Lung microvascular endothelial cell (primary cell): ENCODE results near the gene SLC25A47. TPM values are rescaled to one million over a fixed set of nuclear protein-coding genes. Genes with fewer than 3 reads are reported as not detected.
A peak's percentile ranks its signal among the peaks of the same experiment; 100 is the strongest.
"Not testable (repeated sequence)": the region's sequence is repeated elsewhere in the genome, so short reads cannot be mapped to it uniquely, and the experiment has no call there.

Experiments
- DNase-seq, 2 donors: peaks; one replicate each; pipeline versions ENCODE4 v3.0.0 to v3.0.0-alpha.2; 2010; ENCODE audit warnings: low read depth in 2 of 2
- total RNA-seq: library from RNA; depleted of rRNA; stranded (reverse); fragments of >200 nt; gene quantifications from 2 replicates; pipeline ENCODE4 v1.2.1, GENCODE V29; 2014

SLC25A47 gene
- total RNA-seq, 1 donor from 2014 or later, result under 0.01 TPM

- DNase-seq, result no peak
Observed at GRCh38 chr14:100289916-100290606, 33.1 kb upstream of the SLC25A47 start.

- DNase-seq, result no peak
Observed at GRCh38 chr14:100290607-100291304, 32.4 kb upstream of the SLC25A47 start.

GRCh38 chr14:100291305-100292075, 31.6 kb upstream of the SLC25A47 start:
- no peak for DNase-seq

- DNase-seq, result no peak
Observed at GRCh38 chr14:100292301-100292775, 30.8 kb upstream of the SLC25A47 start.

- DNase-seq, result no peak
Observed at GRCh38 chr14:100292776-100293461, 30.2 kb upstream of the SLC25A47 start.

GRCh38 chr14:100293497-100294212, 29.5 kb upstream of the SLC25A47 start:
- no peak for DNase-seq

- no peak for DNase-seq
Observed at GRCh38 chr14:100294213-100294962, 28.8 kb upstream of the SLC25A47 start.

GRCh38 chr14:100294963-100295330, 28.2 kb upstream of the SLC25A47 start:
- DNase-seq, result no peak

- DNase-seq, result no peak
Observed at GRCh38 chr14:100295376-100296105, 27.6 kb upstream of the SLC25A47 start.

- DNase-seq, result no peak
Observed at GRCh38 chr14:100296106-100296651, 27.0 kb upstream of the SLC25A47 start.

GRCh38 chr14:100296729-100297128, 26.4 kb upstream of the SLC25A47 start:
- not testable (repeated sequence) for DNase-seq

GRCh38 chr14:100297320-100298300, 25.5 kb upstream of the SLC25A47 start:
- DNase-seq, result peak; percentile 69 to 88

- no peak for DNase-seq
Observed at GRCh38 chr14:100298551-100299237, 24.4 kb upstream of the SLC25A47 start.

GRCh38 chr14:100299238-100299560, 23.9 kb upstream of the SLC25A47 start:
- no peak for DNase-seq

- no peak for DNase-seq
Observed at GRCh38 chr14:100302616-100303015, 20.5 kb upstream of the SLC25A47 start.

- peak; percentile 34 to 46 for DNase-seq
Observed at GRCh38 chr14:100303179-100303578, 20.0 kb upstream of the SLC25A47 start.

- no peak for DNase-seq
Observed at GRCh38 chr14:100303925-100304324, 19.2 kb upstream of the SLC25A47 start.
